Sigmoid colon (tissue), 4 donors: ENCODE measurements around the gene DYNLT4.

Source experiments
- EP300 ChIP-seq, 4 donors: sonication (generic); formaldehyde crosslinking; IDR thresholded peaks; one replicate each; pipeline ENCODE4 v1.6.1; 2017; ENCODE audit warnings: antibody characterized with exemption in 4 of 4
- POLR2A ChIP-seq, 2 donors: fragments of 450-650 bp; IDR thresholded peaks; one replicate each; pipeline ENCODE4 v1.6.1; 2016; ENCODE audit warnings: antibody characterized with exemption in 2 of 2, mild to moderate bottlenecking in 2 of 2, moderate library complexity in 2 of 2
- POLR2AphosphoS5 ChIP-seq, 4 donors: sonication (generic); formaldehyde crosslinking; IDR thresholded peaks; one replicate each; pipeline ENCODE4 v1.6.1; 2017; ENCODE audit warnings: antibody characterized with exemption in 4 of 4
- TF ChIP-seq, protein P1 (sequence below), 4 experiments: fragments of 450-650 bp in 3 of 4; fragments of 200-600 bp in 1 of 4; IDR thresholded peaks; one replicate each; pipeline ENCODE4 v1.5.1; 2016 to 2019; ENCODE audit warnings: antibody characterized with exemption in 4 of 4, mild to moderate bottlenecking in 3 of 4, moderate library complexity in 2 of 4

DNA sequence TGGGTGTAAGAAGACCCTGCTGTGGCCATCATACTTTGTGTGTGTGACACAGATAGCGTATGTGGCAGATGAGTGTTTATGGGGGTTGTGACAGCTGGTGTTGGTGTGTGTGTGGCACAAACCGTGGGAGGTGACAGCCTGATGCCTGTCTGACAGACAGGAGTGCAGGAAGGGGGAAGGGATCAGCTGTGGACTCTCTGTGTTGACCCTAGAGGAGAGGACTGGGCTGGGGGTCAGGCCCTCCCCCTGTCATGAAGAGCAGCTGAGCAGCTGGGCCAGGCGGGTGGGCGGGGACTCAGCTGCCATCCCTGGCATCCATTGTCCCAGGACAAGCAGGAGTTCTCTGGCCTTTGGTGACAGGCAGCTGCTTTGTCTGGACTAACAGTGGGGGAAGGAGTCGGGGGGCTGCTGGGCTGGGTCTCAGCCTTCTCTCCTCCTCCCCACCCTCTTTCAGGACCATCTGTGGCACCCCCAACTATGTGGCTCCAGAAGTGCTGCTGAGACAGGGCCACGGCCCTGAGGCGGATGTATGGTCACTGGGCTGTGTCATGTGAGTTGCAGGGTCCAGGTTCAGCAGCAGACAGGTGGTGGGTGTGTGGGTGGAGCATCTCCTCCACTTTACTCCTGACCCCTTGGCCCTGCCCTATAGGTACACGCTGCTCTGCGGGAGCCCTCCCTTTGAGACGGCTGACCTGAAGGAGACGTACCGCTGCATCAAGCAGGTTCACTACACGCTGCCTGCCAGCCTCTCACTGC, 4.7 kb downstream of the DYNLT4 start:
- no peak for TF ChIP-seq EP300 (IDR thresholded peaks at IDR 0.05)
- no peak for TF ChIP-seq POLR2A (IDR thresholded peaks at IDR 0.05)
- TF ChIP-seq, protein P1, sequence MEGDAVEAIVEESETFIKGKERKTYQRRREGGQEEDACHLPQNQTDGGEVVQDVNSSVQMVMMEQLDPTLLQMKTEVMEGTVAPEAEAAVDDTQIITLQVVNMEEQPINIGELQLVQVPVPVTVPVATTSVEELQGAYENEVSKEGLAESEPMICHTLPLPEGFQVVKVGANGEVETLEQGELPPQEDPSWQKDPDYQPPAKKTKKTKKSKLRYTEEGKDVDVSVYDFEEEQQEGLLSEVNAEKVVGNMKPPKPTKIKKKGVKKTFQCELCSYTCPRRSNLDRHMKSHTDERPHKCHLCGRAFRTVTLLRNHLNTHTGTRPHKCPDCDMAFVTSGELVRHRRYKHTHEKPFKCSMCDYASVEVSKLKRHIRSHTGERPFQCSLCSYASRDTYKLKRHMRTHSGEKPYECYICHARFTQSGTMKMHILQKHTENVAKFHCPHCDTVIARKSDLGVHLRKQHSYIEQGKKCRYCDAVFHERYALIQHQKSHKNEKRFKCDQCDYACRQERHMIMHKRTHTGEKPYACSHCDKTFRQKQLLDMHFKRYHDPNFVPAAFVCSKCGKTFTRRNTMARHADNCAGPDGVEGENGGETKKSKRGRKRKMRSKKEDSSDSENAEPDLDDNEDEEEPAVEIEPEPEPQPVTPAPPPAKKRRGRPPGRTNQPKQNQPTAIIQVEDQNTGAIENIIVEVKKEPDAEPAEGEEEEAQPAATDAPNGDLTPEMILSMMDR (IDR thresholded peaks at IDR 0.05): no peak
- no peak for TF ChIP-seq POLR2AphosphoS5 (IDR thresholded peaks at IDR 0.05)
